GM12878 (cell line): ENCODE data around the gene KRT14. TPM values are rescaled to one million over a fixed set of nuclear protein-coding genes. Genes with fewer than 3 reads are reported as not detected.

Experiments
- ATAC-seq: fragments of 200-7000 bp; cut with Tn5 transposase; 3 replicates; pipeline ENCODE4 v1.9.1; 2020; ENCODE audit warnings: mild to moderate bottlenecking, moderate library complexity
- BruUV-seq: library from RNA; stranded (reverse); fragments of 400-500 nt; replicated peaks from 2 replicates; lab custom pipeline; 2021; lab: Mats Ljungman, UMichigan
- CTCF ChIA-PET: fragments of 300-600 bp; sonication (Branson Sonifier 250); formaldehyde crosslinking; extraction: SDS; loops from one replicate; lab custom pipeline; 2021; ENCODE audit warnings: inconsistent platforms; lab: Yijun Ruan, JAX
- POLR2A ChIA-PET: fragments of 350-600 bp; formaldehyde crosslinking; extraction: SDS; loops from one replicate; lab custom pipeline; 2021; ENCODE audit warnings: inconsistent platforms; lab: Charles Lee
- RAD21 ChIA-PET: fragments of 300-600 bp; sonication (Branson Sonifier 250); formaldehyde crosslinking; loops from one replicate; lab custom pipeline; 2023; ENCODE audit warnings: antibody characterized with exemption; ENCODE audit not compliant: unreplicated experiment; lab: Charles Lee
- SMC1A ChIA-PET: fragments of 300-600 bp; sonication (Branson Sonifier 250); formaldehyde crosslinking; loops from one replicate; lab custom pipeline; 2023; ENCODE audit not compliant: unreplicated experiment, uncharacterized antibody; lab: Charles Lee
- DNase-seq: peaks from one replicate; pipeline ENCODE4 v3.0.0-alpha.2; 2011; ENCODE audit warnings: low read depth, low spot score
- FAIRE-seq: peaks from 3 replicates; lab custom pipeline; 2011; peaks lifted over from hg19 to GRCh38; lab: Jason Lieb, UNC
- H2AFZ ChIP-seq: 2 replicates; pipeline ENCODE4 v1.6.0; 2011; ENCODE audit warnings: low read depth, low read length, control low read depth; ENCODE audit not compliant: control insufficient read depth
- H3K27ac ChIP-seq: 2 replicates; pipeline ENCODE4 v1.5.1; 2011; ENCODE audit warnings: control low read depth; ENCODE audit not compliant: control insufficient read depth, insufficient read depth
- H3K27me3 ChIP-seq, 2 experiments: replicated peaks in 1 of 2; 2 replicates each; pipeline versions ENCODE4 v1.6.0 to v1.6.1; 2011; ENCODE audit warnings: low read length in 1 of 2; ENCODE audit not compliant: control insufficient read depth in 2 of 2, insufficient read depth in 2 of 2
- H3K36me3 ChIP-seq, 2 experiments: 2 replicates each; pipeline ENCODE4 v1.5.1; 2011; ENCODE audit warnings: low read length in 1 of 2; ENCODE audit not compliant: control insufficient read depth in 2 of 2, insufficient read depth in 2 of 2
- H3K4me1 ChIP-seq: 2 replicates; pipeline ENCODE4 v1.6.1; 2011; ENCODE audit warnings: mild to moderate bottlenecking, low read length, moderate library complexity, mixed read lengths; ENCODE audit not compliant: control insufficient read depth, insufficient read depth
- H3K4me2 ChIP-seq: 2 replicates; pipeline ENCODE4 v1.6.0; 2011; ENCODE audit warnings: control low read depth; ENCODE audit not compliant: control insufficient read depth, insufficient read depth
- H3K4me3 ChIP-seq: fragments of 200-600 bp; sonication (generic); 2 replicates; pipeline ENCODE4 v1.5.1; 2016
- H3K79me2 ChIP-seq: 2 replicates; pipeline ENCODE4 v1.6.0; 2011; ENCODE audit warnings: low read length; ENCODE audit not compliant: control insufficient read depth, insufficient read depth
- H3K9ac ChIP-seq: 2 replicates; pipeline ENCODE4 v1.8.0; 2011; ENCODE audit warnings: low read length, control low read depth, mixed read lengths; ENCODE audit not compliant: control insufficient read depth, insufficient read depth
- H3K9me3 ChIP-seq: replicated peaks from 3 replicates; pipeline ENCODE4 v1.5.1; 2011; ENCODE audit warnings: mild to moderate bottlenecking, low read length; ENCODE audit not compliant: control insufficient read depth, insufficient read depth
- H4K20me1 ChIP-seq: 2 replicates; pipeline ENCODE4 v1.6.0; 2011; ENCODE audit not compliant: control insufficient read depth, insufficient read depth
- EP300 ChIP-seq, 2 experiments: fragments of 150-350 bp in 1 of 2; IDR thresholded peaks; 2 replicates each; pipeline ENCODE4 v1.6.1; 2011 to 2012; ENCODE audit warnings: low read depth in 2 of 2, low read length in 2 of 2, borderline replicate concordance in 1 of 2, improper control_type of control experiment in 1 of 2, inconsistent platforms in 1 of 2; ENCODE audit not compliant: control insufficient read depth in 1 of 2
- ETV6 ChIP-seq, 2 experiments: fragments of 450-650 bp in 1 of 2; IDR thresholded peaks in 1 of 2; conservative IDR thresholded peaks in 1 of 2; 2 replicates each; pipeline ENCODE4 v1.6.1; 2014; ENCODE audit warnings: antibody characterized with exemption in 1 of 2, borderline replicate concordance in 1 of 2, low read depth in 1 of 2, mild to moderate bottlenecking in 1 of 2, moderate library complexity in 1 of 2
- GATAD2B ChIP-seq: fragments of 450-650 bp; conservative IDR thresholded peaks from 2 replicates; pipeline ENCODE4 v1.6.1; 2017; ENCODE audit warnings: low read depth, mild to moderate bottlenecking, moderate library complexity
- MEF2B ChIP-seq: fragments of 450-650 bp; IDR thresholded peaks from 2 replicates; pipeline ENCODE4 v1.6.1; 2018; ENCODE audit warnings: mild to moderate bottlenecking, moderate library complexity; ENCODE audit not compliant: partially characterized antibody, poor library complexity, severe bottlenecking
- MYB ChIP-seq: fragments of 150-350 bp; IDR thresholded peaks from 2 replicates; pipeline ENCODE4 v1.6.1; 2014; ENCODE audit warnings: mild to moderate bottlenecking, low read depth, low read length, borderline replicate concordance
- SMAD5 ChIP-seq: IDR thresholded peaks from 2 replicates; pipeline ENCODE4 v1.6.1; 2016; ENCODE audit warnings: antibody characterized with exemption, low read depth
- TAF1 ChIP-seq: IDR thresholded peaks from 2 replicates; pipeline ENCODE4 v1.6.1; 2011; ENCODE audit warnings: mild to moderate bottlenecking, low read depth, low read length, borderline replicate concordance
- WGBS: methylation state at CpG from one replicate; pipeline ENCODE4 v1.1.6; 2016; ENCODE audit warnings: low lambda C conversion rate; ENCODE audit not compliant: insufficient replicate concordance, insufficient coverage; ENCODE audit errors: missing lambda C conversion rate; 5-methylcytosine and 5-hydroxymethylcytosine counted together
- in situ Hi-C: fragments of 300-500 bp; cut with MboI; formaldehyde crosslinking; loops from 9 replicates; pipeline ENCODE4 v1.14.3; 2018; ENCODE audit warnings: mixed read lengths
- intact Hi-C: fragments of 100-400 bp; cut with micrococcal nuclease; formaldehyde crosslinking; loops from one replicate; pipeline ENCODE4 v1.14.2; 2022; ENCODE audit not compliant: unreplicated experiment
- polyA plus RNA-seq, 11 experiments: library from polyadenylated mRNA; depleted of rRNA in 4 of 11; unstranded in 6 of 11; stranded (reverse) in 5 of 11; fragments of >200 nt; fragmentation: Nextera tagmentation in 4 of 11; fragmentation: Illumina TruSeq in 1 of 11; extraction: Ambion mirVana in 4 of 11; extraction: Trizol in 1 of 11; gene quantifications; 1 replicate in 1 of 11; 2 replicates in 10 of 11; pipeline versions ENCODE4 v1.2.1 to v1.2.3, GENCODE V29; 2011 to 2016; ENCODE audit warnings: inconsistent platforms in 2 of 11, missing spikeins in 2 of 11, low read depth in 1 of 11
- total RNA-seq, 4 experiments: library from RNA; depleted of rRNA in 3 of 4; stranded (reverse); fragments of >200 nt in 3 of 4; fragmentation: Illumina TruSeq in 1 of 4; extraction: Trizol in 1 of 4; gene quantifications; 2 replicates each; pipeline versions ENCODE4 v1.2.1 to v1.2.3, GENCODE V29; 2013 to 2021
- TF ChIP-seq, protein P1 (sequence below): IDR thresholded peaks from 2 replicates; pipeline ENCODE4 v1.6.1; 2011; ENCODE audit warnings: low read depth, low read length, improper control_type of control experiment, borderline replicate concordance
- TF ChIP-seq, protein P2 (sequence below): IDR thresholded peaks from 2 replicates; pipeline ENCODE4 v1.6.1; 2011; ENCODE audit warnings: borderline replicate concordance, low read depth, mild to moderate bottlenecking, moderate library complexity, low read length; ENCODE audit not compliant: insufficient read depth, poor library complexity, severe bottlenecking

KRT14 gene
- total and polyA plus RNA-seq, 10 of the 15 experiments (the other 5 are each of a cell fraction or from before 2014, with no cell fraction given), result 1.5 TPM; not detected in 9

DNA sequence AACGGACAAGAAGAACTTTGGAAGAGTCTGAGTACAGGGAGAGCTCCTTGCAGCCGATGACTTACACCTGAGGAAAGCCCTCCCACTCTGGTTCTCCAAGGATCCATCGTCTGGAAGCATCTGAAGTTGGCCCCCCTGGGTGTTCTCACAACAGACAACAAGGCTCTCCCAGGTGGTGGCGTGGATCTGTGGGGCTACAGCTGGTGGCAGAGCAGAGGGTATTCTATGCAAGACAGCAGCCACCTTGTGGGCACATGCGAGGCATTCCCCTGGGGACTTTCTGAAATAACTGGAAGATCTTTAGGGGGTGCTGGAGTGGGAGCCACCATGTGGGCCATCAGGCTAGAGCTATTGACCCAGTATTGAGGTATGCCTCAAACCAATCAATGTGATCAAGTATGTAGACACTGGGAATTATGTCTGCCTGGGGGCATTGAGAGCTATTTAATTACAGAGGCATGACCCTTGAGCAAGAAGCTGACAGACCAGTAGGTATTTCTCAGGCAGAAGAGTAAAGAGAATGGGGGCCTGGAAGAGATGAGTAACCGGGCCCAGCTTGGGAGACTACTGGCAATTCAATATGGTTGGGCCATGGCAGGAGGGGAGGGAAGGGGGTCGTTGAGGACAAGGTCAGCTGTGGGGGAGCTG is 51.7 kb downstream of the KRT14 start:
- RAD21 ChIA-PET, result no interaction called here
- intact Hi-C loops (no loop called here), in situ Hi-C loops (no loop called here)
- Histone ChIP-seq H3K9me3 (no peaks in the 10 kb centered on the region), H2AFZ (no peak overlapping the region), H3K4me3 (no peak overlapping the region), H3K36me3 (no peaks in the 10 kb centered on the region), H3K27me3 (peaks cover 5 to 8% of the 10 kb centered on the region in 2 experiments; a peak in 3 of 4 replicates), H3K4me1 (no peaks in the 10 kb centered on the region), H3K27ac (no peak overlapping the region), H3K9ac (no peak overlapping the region), H3K4me2 (no peak overlapping the region), H3K79me2 (no peaks in the 10 kb centered on the region), H4K20me1 (no peaks in the 10 kb centered on the region)
- POLR2A ChIA-PET, result no interaction called here
- WGBS, result 9% methylated on average over 7 of the region's 7 CpGs
- no peak for TF ChIP-seq ETV6 (conservative IDR thresholded peaks at IDR 0.05 in 1 of 2, IDR thresholded peaks at IDR 0.05 in 1 of 2; ENCODE audit: borderline replicate concordance in 1 of 2, low read depth in 1 of 2)
- TF ChIP-seq TAF1, result no peak
- no peak for TF ChIP-seq GATAD2B
- TF ChIP-seq, protein P1, sequence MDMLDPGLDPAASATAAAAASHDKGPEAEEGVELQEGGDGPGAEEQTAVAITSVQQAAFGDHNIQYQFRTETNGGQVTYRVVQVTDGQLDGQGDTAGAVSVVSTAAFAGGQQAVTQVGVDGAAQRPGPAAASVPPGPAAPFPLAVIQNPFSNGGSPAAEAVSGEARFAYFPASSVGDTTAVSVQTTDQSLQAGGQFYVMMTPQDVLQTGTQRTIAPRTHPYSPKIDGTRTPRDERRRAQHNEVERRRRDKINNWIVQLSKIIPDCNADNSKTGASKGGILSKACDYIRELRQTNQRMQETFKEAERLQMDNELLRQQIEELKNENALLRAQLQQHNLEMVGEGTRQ, result no peak
- TF ChIP-seq, protein P2, sequence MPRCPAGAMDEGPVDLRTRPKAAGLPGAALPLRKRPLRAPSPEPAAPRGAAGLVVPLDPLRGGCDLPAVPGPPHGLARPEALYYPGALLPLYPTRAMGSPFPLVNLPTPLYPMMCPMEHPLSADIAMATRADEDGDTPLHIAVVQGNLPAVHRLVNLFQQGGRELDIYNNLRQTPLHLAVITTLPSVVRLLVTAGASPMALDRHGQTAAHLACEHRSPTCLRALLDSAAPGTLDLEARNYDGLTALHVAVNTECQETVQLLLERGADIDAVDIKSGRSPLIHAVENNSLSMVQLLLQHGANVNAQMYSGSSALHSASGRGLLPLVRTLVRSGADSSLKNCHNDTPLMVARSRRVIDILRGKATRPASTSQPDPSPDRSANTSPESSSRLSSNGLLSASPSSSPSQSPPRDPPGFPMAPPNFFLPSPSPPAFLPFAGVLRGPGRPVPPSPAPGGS, result no peak
- no peak for TF ChIP-seq MYB
- TF ChIP-seq MEF2B, result no peak
- no peak for TF ChIP-seq SMAD5
- no peak for TF ChIP-seq EP300 (IDR thresholded peaks at IDR 0.05; ENCODE audit: borderline replicate concordance in 1 of 2, control insufficient read depth in 1 of 2, low read depth in 2 of 2, low read length in 2 of 2)
- BruUV-seq, result no TSS peak
- CTCF ChIA-PET, result interaction anchor here (0.9 to 1.4 kb wide), 2 partner anchors 14 to 15 kb away, joined by 3 to 4 read pairs; no protein-coding TSS in a partner anchor
- DNase-seq (no peak), ATAC-seq (no peak), FAIRE-seq (no peak)
- SMC1A ChIA-PET, result interaction anchor here (1.2 to 1.5 kb wide), 2 partner anchors 14 to 18 kb away, joined by 3 to 5 read pairs; no protein-coding TSS in a partner anchor
